ENCODE measurements around the gene PDZRN3.

PDZRN3 gene

GRCh38 chr3:73379465-73379864 lies 245.3 kb downstream of the PDZRN3 start:
- DNase-seq = no peak

- DNase-seq = no peak
These were observed 246.5 kb downstream of the PDZRN3 start for GRCh38 chr3:73378207-73378606.

GRCh38 chr3:73365756-73366397 lies 258.9 kb downstream of the PDZRN3 start:
- no peak for DNase-seq

- no peak for DNase-seq
These were observed 260.2 kb downstream of the PDZRN3 start for GRCh38 chr3:73364517-73364916.

GRCh38 chr3:73363093-73363492 lies 261.6 kb downstream of the PDZRN3 start:
- DNase-seq = no peak

- DNase-seq = no peak
These were observed 263.1 kb downstream of the PDZRN3 start for GRCh38 chr3:73361591-73361990.

GRCh38 chr3:73353649-73354217 lies 271.0 kb downstream of the PDZRN3 start:
- no peak for DNase-seq

- no peak for DNase-seq
These were observed 271.7 kb downstream of the PDZRN3 start for GRCh38 chr3:73352841-73353645.

- DNase-seq = no peak
These were observed 273.2 kb downstream of the PDZRN3 start for GRCh38 chr3:73351423-73352071.

- DNase-seq = no peak
These were observed 273.7 kb downstream of the PDZRN3 start for GRCh38 chr3:73350996-73351395.

GRCh38 chr3:73349657-73350056 lies 275.1 kb downstream of the PDZRN3 start:
- DNase-seq = no peak

- no peak for DNase-seq
These were observed 282.7 kb downstream of the PDZRN3 start for GRCh38 chr3:73342077-73342476.

- no peak for DNase-seq
These were observed 283.3 kb downstream of the PDZRN3 start for GRCh38 chr3:73341272-73341935.

GRCh38 chr3:73332558-73332957 lies 292.2 kb downstream of the PDZRN3 start:
- no peak for DNase-seq

Measured in NCI-H1092 (cell line).